H1 (cell line): Measurements from ENCODE around the gene TXNDC15. TPM values are rescaled to one million over a fixed set of nuclear protein-coding genes. Genes with fewer than 3 reads are reported as not detected.
"Not testable (repeated sequence)": the region's sequence is repeated elsewhere in the genome, so short reads cannot be mapped to it uniquely, and the experiment has no call there.

Experiments
- CTCF ChIA-PET: fragments of 300-600 bp; sonication (Branson Sonifier 250); formaldehyde crosslinking; loops from one replicate; lab custom pipeline; 2021; ENCODE audit not compliant: partially characterized antibody; lab: Charles Lee
- POLR2A ChIA-PET: fragments of 300-600 bp; sonication (Branson Sonifier 250); formaldehyde crosslinking; loops from one replicate; lab custom pipeline; 2021; ENCODE audit warnings: inconsistent platforms; ENCODE audit not compliant: partially characterized antibody; lab: Charles Lee
- DNase-seq, 2 experiments: peaks; one replicate each; pipeline versions ENCODE4 v3.0.0 to v3.0.0-alpha.2; 2010 to 2022; ENCODE audit warnings: low spot score in 2 of 2, low read depth in 1 of 2, mixed read lengths in 1 of 2
- FAIRE-seq: peaks from 2 replicates; lab custom pipeline; 2011; peaks lifted over from hg19 to GRCh38; lab: Jason Lieb, UNC
- H2AFZ ChIP-seq: 2 replicates; pipeline ENCODE4 v1.8.1; 2012; ENCODE audit warnings: low read length, inconsistent platforms
- H2AK5ac ChIP-seq: 2 replicates; pipeline ENCODE4 v1.6.1; 2013; ENCODE audit warnings: low read depth, low read length
- H2BK120ac ChIP-seq: replicated peaks from 2 replicates; pipeline ENCODE3; 2013; ENCODE audit warnings: low read depth, low read length, inconsistent platforms
- H2BK12ac ChIP-seq: 2 replicates; pipeline ENCODE4 v1.6.1; 2013; ENCODE audit warnings: low read depth, low read length
- H2BK15ac ChIP-seq: 2 replicates; pipeline ENCODE4 v1.6.1; 2013; ENCODE audit warnings: low read length
- H2BK20ac ChIP-seq: 2 replicates; pipeline ENCODE4 v1.6.1; 2013; ENCODE audit warnings: low read length
- H2BK5ac ChIP-seq: 2 replicates; pipeline ENCODE4 v1.6.1; 2013; ENCODE audit warnings: low read depth, low read length
- H3K14ac ChIP-seq: 2 replicates; pipeline ENCODE4 v1.6.1; 2013; ENCODE audit warnings: inconsistent platforms; ENCODE audit not compliant: insufficient read length
- H3K18ac ChIP-seq: 2 replicates; pipeline ENCODE4 v1.6.1; 2013; ENCODE audit warnings: low read length; ENCODE audit errors: extremely low read depth
- H3K23ac ChIP-seq: 2 replicates; pipeline ENCODE4 v1.6.1; 2013; ENCODE audit warnings: inconsistent platforms; ENCODE audit not compliant: insufficient read length
- H3K23me2 ChIP-seq: 2 replicates; pipeline ENCODE4 v1.6.1; 2013; ENCODE audit warnings: low read depth, low read length
- H3K27ac ChIP-seq: 2 replicates; pipeline ENCODE4 v1.6.1; 2011; ENCODE audit warnings: low read depth, low read length, inconsistent platforms
- H3K27me3 ChIP-seq, 4 experiments: replicated peaks in 1 of 4; 1 replicate in 1 of 4; 2 replicates in 3 of 4; pipeline versions ENCODE4 v1.6.1 to v1.8.1; 2011 to 2013; ENCODE audit warnings: low read length in 3 of 4, mild to moderate bottlenecking in 3 of 4, inconsistent platforms in 2 of 4, mixed read lengths in 2 of 4, moderate library complexity in 1 of 4; ENCODE audit not compliant: control insufficient read depth in 3 of 4, insufficient read depth in 3 of 4; ENCODE audit errors: extremely low read depth in 1 of 4
- H3K36me3 ChIP-seq, 4 experiments: 2 replicates each; pipeline versions ENCODE4 v1.6.1 to v1.8.1; 2011 to 2013; ENCODE audit warnings: mild to moderate bottlenecking in 4 of 4, low read length in 3 of 4, moderate library complexity in 2 of 4, control low read depth in 1 of 4, inconsistent platforms in 1 of 4; ENCODE audit not compliant: insufficient read depth in 4 of 4, control insufficient read depth in 2 of 4
- H3K4ac ChIP-seq: replicated peaks from 2 replicates; pipeline ENCODE3; 2013; ENCODE audit warnings: low read length, low read depth, mixed read lengths, inconsistent platforms; ENCODE audit not compliant: insufficient read length
- H3K4me1 ChIP-seq, 4 experiments: replicated peaks in 1 of 4; 1 replicate in 1 of 4; 2 replicates in 3 of 4; pipeline versions ENCODE4 v1.6.1 to v1.8.1; 2011 to 2013; ENCODE audit warnings: low read length in 3 of 4, inconsistent platforms in 2 of 4, mixed read lengths in 1 of 4; ENCODE audit not compliant: insufficient read depth in 4 of 4, control insufficient read depth in 3 of 4
- H3K4me2 ChIP-seq, 2 experiments: 2 replicates each; pipeline versions ENCODE4 v1.6.1 to v1.8.1; 2011 to 2013; ENCODE audit warnings: low read depth in 2 of 2, low read length in 2 of 2, control low read depth in 1 of 2, inconsistent platforms in 1 of 2, mild to moderate bottlenecking in 1 of 2; ENCODE audit not compliant: insufficient read depth in 1 of 2
- H3K4me3 ChIP-seq, 4 experiments: fragments of 200-600, 300-600 bp in 1 of 4; sonication (generic), shearing (Covaris generic), sonication (Bioruptor Twin) in 1 of 4; 2 replicates each; pipeline versions ENCODE4 v1.5.1 to v1.8.1; 2011 to 2016; ENCODE audit warnings: low read length in 4 of 4, low read depth in 3 of 4, control low read depth in 2 of 4, inconsistent platforms in 2 of 4, mild to moderate bottlenecking in 2 of 4, mixed read lengths in 1 of 4, moderate library complexity in 1 of 4; ENCODE audit not compliant: insufficient read depth in 2 of 4; ENCODE audit errors: extremely low read depth in 1 of 4
- H3K56ac ChIP-seq: replicated peaks from 2 replicates; pipeline ENCODE3; 2013; ENCODE audit warnings: low read depth, mild to moderate bottlenecking, mixed read lengths, low read length, inconsistent platforms; ENCODE audit not compliant: insufficient read length
- H3K79me1 ChIP-seq: 2 replicates; pipeline ENCODE4 v1.6.1; 2013; ENCODE audit warnings: low read depth, low read length, control low read depth
- H3K79me2 ChIP-seq, 2 experiments: 2 replicates each; pipeline versions ENCODE4 v1.6.1 to v1.8.1; 2012 to 2013; ENCODE audit warnings: low read length in 2 of 2, mild to moderate bottlenecking in 2 of 2, inconsistent platforms in 1 of 2; ENCODE audit not compliant: insufficient read depth in 2 of 2, control insufficient read depth in 1 of 2
- H3K9ac ChIP-seq, 4 experiments: replicated peaks in 1 of 4; 1 replicate in 1 of 4; 2 replicates in 3 of 4; pipeline versions ENCODE4 v1.6.1 to v1.8.1; 2011 to 2013; ENCODE audit warnings: low read depth in 3 of 4, low read length in 3 of 4, control low read depth in 2 of 4, mild to moderate bottlenecking in 2 of 4, moderate library complexity in 2 of 4, inconsistent platforms in 1 of 4; ENCODE audit errors: extremely low read depth in 1 of 4
- H3K9me3 ChIP-seq, 2 experiments: 2 replicates each; pipeline versions ENCODE4 v1.6.1 to v1.8.1; 2012 to 2013; ENCODE audit warnings: mild to moderate bottlenecking in 2 of 2, moderate library complexity in 2 of 2, control low read depth in 1 of 2, inconsistent platforms in 1 of 2, low read depth in 1 of 2, low read length in 1 of 2, mixed read lengths in 1 of 2; ENCODE audit not compliant: insufficient read depth in 2 of 2
- H4K20me1 ChIP-seq, 2 experiments: replicated peaks in 1 of 2; 2 replicates each; pipeline versions ENCODE3 to v1.8.1; 2011 to 2013; ENCODE audit warnings: inconsistent platforms in 2 of 2, low read length in 2 of 2, mild to moderate bottlenecking in 1 of 2; ENCODE audit not compliant: insufficient read depth in 2 of 2, control insufficient read depth in 1 of 2
- H4K5ac ChIP-seq: 2 replicates; pipeline ENCODE4 v1.6.1; 2013; ENCODE audit warnings: low read length, low read depth, mixed read lengths, inconsistent platforms; ENCODE audit not compliant: insufficient read length
- H4K8ac ChIP-seq: 2 replicates; pipeline ENCODE4 v1.8.0; 2013; ENCODE audit warnings: mild to moderate bottlenecking, moderate library complexity, low read length, inconsistent platforms; ENCODE audit not compliant: insufficient read depth; ENCODE audit errors: extremely low read depth
- H4K91ac ChIP-seq: replicated peaks from 2 replicates; pipeline ENCODE3; 2013; ENCODE audit warnings: low read length, mixed read lengths, inconsistent platforms; ENCODE audit not compliant: insufficient read length
- WGBS, 2 experiments: shearing (Covaris generic) in 1 of 2; methylation state at CpG; one replicate each; pipeline versions ENCODE4 v1.1.6 to v1.1.7; 2013 to 2015; ENCODE audit warnings: low lambda C conversion rate in 2 of 2, mixed read lengths in 2 of 2, inconsistent platforms in 1 of 2, low coverage in 1 of 2, missing lambda C conversion rate in 1 of 2; ENCODE audit not compliant: insufficient replicate concordance in 2 of 2, insufficient coverage in 1 of 2, insufficient read length in 1 of 2; ENCODE audit errors: extremely low coverage in 1 of 2, missing lambda C conversion rate in 1 of 2; 5-methylcytosine and 5-hydroxymethylcytosine counted together
- polyA plus RNA-seq, 7 experiments: library from polyadenylated mRNA; depleted of rRNA in 3 of 7; stranded (reverse) in 5 of 7; unstranded in 2 of 7; fragments of >200 nt in 5 of 7; fragments of 200-250 nt in 2 of 7; gene quantifications; 1 replicate in 5 of 7; 2 replicates in 1 of 7; 4 replicates in 1 of 7; pipeline versions ENCODE4 v1.2.1 to v1.2.3, GENCODE V29; 2011 to 2013; ENCODE audit warnings: missing spikeins in 2 of 7, mixed read lengths in 2 of 7
- total RNA-seq: library from RNA; stranded (reverse); fragmentation: NEBNext Ultra II Directional; extraction: Animal tissue kit (Norgen Biotek cat#: 25700); gene quantifications from 2 replicates; pipeline ENCODE4 v1.2.1, GENCODE V29; 2021

Gene TXNDC15
- total and polyA plus RNA-seq, 2 of the 8 experiments (the other 6 are each of a cell fraction or from before 2014, with no cell fraction given) = 20.1 to 30.8 TPM

DNA sequence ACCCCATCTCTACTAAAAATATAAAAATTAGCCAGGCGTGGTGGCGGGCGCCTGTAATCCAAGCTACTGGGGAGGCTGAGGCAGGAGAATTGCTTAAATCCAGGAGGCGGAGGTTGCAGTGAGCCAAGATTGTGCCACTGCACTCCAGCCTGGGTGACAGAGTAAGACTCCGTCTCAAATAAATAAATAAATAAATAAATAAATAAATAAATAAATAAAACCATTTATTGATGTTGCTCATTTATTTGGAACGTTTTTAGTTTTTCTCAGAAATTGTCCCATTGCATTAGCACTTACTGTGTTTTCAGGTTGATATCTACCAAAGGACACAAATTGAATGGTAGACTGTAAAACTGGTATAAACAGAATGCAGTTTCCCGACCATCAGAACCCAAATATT is 17.7 kb upstream of the TXNDC15 start:
- H3K23ac ChIP-seq, H3K14ac ChIP-seq, H3K79me2 ChIP-seq, H3K18ac ChIP-seq, H4K8ac ChIP-seq, H3K23me2 ChIP-seq, H4K20me1 ChIP-seq, H3K9ac ChIP-seq, H3K4me2 ChIP-seq, H4K91ac ChIP-seq, H2AK5ac ChIP-seq, H3K4me1 ChIP-seq, H2BK15ac ChIP-seq, H3K4ac ChIP-seq, FAIRE-seq, H3K27me3 ChIP-seq, H2BK20ac ChIP-seq, H3K9me3 ChIP-seq, H2BK120ac ChIP-seq, H4K5ac ChIP-seq, H3K79me1 ChIP-seq, H2BK5ac ChIP-seq, H3K4me3 ChIP-seq, H2BK12ac ChIP-seq, CTCF ChIA-PET, DNase-seq, H3K56ac ChIP-seq, H3K27ac ChIP-seq, H2AFZ ChIP-seq: not testable (repeated sequence)
- 94% methylated on average over 7 of the region's 7 CpGs; no CpG with 5 or more reads in 1 of the 2 experiments for WGBS, 2 experiments
- peaks cover 0 to 41% (median 10%) of the 10 kb centered on the region in 4 experiments; a peak in 5 of 8 replicates for H3K36me3 ChIP-seq
- POLR2A ChIA-PET = interaction anchor here (1.1 to 3.0 kb wide), 2 partner anchors 9 to 18 kb away, joined by 4 to 12 read pairs; partner anchors contain the start of gene TXNDC15
